GM21360 (cell line): Measurements from ENCODE around the gene KCNJ3.
"Not testable (repeated sequence)": the region's sequence is repeated elsewhere in the genome, so short reads cannot be mapped to it uniquely, and the experiment has no call there.

Source experiments
- ATAC-seq: cut with Tn5 transposase; IDR thresholded peaks from one replicate; pipeline ENCODE4 v1.9.1; 2021; ENCODE audit warnings: mild to moderate bottlenecking, moderate library complexity; ENCODE audit not compliant: unreplicated experiment

KCNJ3 gene

DNA sequence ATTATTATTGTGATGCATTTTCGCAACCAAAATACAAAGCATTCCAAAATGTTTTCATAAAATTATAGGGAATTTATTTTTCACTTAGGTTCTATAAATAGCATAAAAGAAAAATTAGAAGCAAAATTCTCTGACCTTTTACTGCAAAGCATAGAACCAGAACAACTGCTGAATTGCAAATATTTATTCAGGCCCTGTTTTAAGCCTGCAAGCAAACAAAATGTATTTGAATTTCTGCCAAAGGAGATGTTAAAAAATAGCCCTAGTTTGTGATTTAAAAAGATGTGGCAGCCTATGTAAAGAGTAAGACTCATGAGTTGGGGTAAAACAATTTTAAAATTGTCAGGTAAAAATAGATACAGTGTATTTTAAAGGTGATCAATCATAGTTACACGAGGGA lies 138.1 kb downstream of the KCNJ3 start:
- ATAC-seq = no peak

GRCh38 chr2:154837035-154837434 lies 138.5 kb downstream of the KCNJ3 start:
- ATAC-seq = no peak

DNA sequence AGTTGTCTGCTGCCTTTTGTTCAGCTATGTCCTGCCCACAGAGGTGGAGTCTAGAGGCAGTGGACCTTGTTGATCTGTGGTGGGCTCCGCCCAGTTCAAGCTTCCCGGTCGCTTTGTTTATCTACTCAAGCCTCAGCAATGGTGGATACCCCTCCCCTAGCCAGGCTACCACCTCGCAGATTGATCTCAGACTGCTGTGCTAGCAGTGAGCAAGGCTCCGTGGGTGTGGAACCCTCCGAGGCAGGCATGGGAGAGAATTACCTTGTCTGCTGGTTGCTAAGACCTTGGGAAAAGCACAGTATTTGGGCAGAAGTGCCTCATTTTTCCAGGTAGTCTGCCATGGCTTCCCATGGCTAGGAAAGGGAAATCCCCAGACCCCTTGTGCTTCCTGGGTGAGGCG lies 146.0 kb downstream of the KCNJ3 start:
- no peak for ATAC-seq

DNA sequence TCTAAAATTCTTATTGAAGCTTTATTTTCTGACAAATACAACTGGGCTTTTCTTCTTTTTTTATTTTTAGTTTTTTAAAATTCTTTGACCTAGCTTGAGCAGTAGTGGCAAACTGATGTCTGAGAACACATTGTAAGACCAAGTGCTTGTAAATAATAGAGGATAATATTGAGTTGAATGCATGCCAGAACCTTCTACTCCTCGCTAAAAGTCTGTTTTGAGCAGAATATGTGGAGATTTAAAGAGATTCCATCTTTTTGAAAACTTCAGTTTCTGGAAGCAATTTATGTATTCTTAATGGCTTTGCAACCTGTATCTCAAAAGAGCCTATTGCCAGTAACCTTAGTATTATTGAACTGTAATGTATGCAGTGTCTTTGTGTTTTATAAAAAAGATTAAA lies 148.3 kb downstream of the KCNJ3 start:
- no peak for ATAC-seq

GRCh38 chr2:154849482-154849881 lies 151.0 kb downstream of the KCNJ3 start:
- ATAC-seq = no peak

GRCh38 chr2:154850532-154850931 lies 152.0 kb downstream of the KCNJ3 start:
- ATAC-seq = no peak

DNA sequence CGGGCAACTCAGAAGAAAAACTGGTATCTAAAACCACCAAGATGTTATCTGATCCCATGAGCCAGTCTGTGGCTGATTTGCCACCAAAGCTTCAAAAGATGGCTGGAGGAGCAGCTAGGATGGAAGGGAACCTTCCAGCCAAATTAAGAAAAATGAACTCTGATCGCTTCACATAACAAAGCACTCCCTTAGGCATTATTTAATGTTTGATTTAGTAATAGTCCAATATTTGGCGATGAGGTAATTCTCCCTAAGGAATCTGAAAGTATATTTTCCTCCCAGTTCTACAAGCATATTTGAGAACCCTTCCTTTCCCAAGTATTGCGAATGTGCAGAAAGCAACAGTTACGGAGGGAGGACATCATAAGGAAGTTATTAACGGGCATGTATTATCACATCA lies 156.6 kb downstream of the KCNJ3 start:
- ATAC-seq = no peak

DNA sequence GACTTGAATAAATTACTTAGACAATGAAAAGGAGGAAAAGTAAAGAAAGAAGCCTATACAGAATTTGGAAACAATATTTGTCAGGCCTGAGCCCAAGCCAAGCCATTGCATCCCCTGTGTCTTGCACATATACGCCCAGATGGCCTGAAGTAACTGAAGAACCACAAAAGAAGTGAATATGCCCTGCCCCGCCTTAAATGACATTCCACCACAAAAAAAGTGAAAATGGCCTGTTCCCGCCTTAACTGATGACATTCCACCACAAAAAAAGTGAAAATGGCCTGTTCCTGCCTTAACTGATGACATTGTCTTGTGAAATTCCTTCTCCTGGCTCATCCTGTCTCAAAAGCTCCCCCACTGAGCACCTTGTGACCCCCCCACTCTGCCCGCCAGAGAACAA lies 168.7 kb downstream of the KCNJ3 start:
- ATAC-seq = not testable (repeated sequence)

GRCh38 chr2:154875999-154876398 lies 177.5 kb downstream of the KCNJ3 start:
- ATAC-seq = no peak

DNA sequence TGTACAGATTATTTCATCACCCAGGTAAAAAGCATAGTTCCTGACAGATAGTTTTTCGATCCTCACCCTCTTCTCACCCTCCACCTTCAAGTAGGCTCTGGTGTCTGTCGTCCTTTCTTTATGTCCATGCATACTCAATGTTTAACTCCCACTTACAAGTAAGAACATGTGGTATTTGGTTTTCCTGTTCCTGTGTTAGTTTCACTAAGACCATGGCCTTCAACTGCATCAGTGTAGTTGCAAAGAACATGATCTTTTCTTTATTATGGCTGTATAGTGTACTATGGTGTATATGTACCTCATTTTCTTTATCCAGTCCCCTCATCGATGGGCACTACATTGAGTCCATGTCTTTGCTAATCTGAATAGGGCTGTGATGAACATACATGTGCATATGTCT lies 184.2 kb downstream of the KCNJ3 start:
- no peak for ATAC-seq

DNA sequence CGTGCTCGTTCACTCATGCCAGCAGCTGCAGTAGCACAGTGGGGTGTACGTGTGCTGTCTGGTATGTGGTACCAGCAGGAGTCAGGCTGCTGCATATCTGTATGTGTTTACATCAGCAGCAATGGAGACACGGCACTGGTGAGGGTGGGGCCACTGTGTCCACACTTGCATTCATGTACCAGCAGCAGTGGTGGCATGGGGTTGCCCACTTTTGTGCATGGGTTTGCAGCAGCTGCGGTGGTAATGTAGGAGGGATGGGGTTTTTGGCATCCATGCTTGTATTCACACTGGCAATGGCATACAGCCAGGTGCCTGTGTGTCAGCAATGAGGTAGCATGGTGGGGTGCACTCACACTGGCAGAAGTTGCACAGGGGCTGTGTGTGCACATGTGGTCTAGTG lies 187.8 kb downstream of the KCNJ3 start:
- no peak for ATAC-seq

- ATAC-seq = no peak
Observed at GRCh38 chr2:154898269-154898668, 199.8 kb downstream of the KCNJ3 start.

DNA sequence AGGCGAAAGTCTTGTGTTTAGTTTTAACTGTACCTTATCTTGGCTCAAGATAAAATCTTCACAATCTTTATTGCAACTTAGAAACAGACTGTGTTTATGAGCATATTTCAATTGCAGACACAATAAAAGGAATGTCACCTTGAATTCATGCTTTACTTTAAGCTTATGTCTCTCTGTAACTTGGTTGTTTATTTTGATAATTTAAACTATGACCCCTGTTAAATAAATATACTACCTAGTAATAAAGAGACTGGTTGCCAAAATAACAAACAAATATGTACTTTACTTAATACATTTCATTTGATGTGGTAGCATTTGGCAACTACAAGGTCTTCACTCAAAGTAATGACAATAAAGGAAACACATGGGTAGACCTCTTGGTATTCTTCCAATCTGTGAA lies 202.6 kb downstream of the KCNJ3 start:
- ATAC-seq = no peak
